IPS-NIHi7 (cell line): ENCODE measurements around the gene FRY.
"Not testable (repeated sequence)": the region's sequence is repeated elsewhere in the genome, so short reads cannot be mapped to it uniquely, and the experiment has no call there.

Experiments used
- DNase-seq: peaks from one replicate; pipeline ENCODE4 v3.0.0; 2012; ENCODE audit warnings: mixed read lengths; ENCODE audit errors: extremely low spot score

The FRY gene

GRCh38 chr13:32040689-32041088 is 9.1 kb downstream of the FRY start:
- DNase-seq: no peak

GRCh38 chr13:32041429-32041828 is 9.9 kb downstream of the FRY start:
- no peak for DNase-seq

- DNase-seq: no peak
Observed at GRCh38 chr13:32042551-32042950, 11.0 kb downstream of the FRY start.

- DNase-seq: no peak
Observed at GRCh38 chr13:32044446-32044845, 12.9 kb downstream of the FRY start.

GRCh38 chr13:32045537-32045936 is 14.0 kb downstream of the FRY start:
- DNase-seq: no peak

GRCh38 chr13:32045982-32046785 is 14.6 kb downstream of the FRY start:
- DNase-seq: no peak

- DNase-seq: no peak
Observed at GRCh38 chr13:32047088-32047487, 15.5 kb downstream of the FRY start.

GRCh38 chr13:32047793-32048192 is 16.2 kb downstream of the FRY start:
- no peak for DNase-seq

GRCh38 chr13:32048816-32049215 is 17.2 kb downstream of the FRY start:
- DNase-seq: no peak

- no peak for DNase-seq
Observed at GRCh38 chr13:32051156-32051555, 19.6 kb downstream of the FRY start.

GRCh38 chr13:32056316-32056715 is 24.7 kb downstream of the FRY start:
- no peak for DNase-seq

GRCh38 chr13:32057325-32057724 is 25.8 kb downstream of the FRY start:
- not testable (repeated sequence) for DNase-seq

- no peak for DNase-seq
Observed at GRCh38 chr13:32059511-32059984, 28.0 kb downstream of the FRY start.

GRCh38 chr13:32060401-32060878 is 28.9 kb downstream of the FRY start:
- DNase-seq: no peak

GRCh38 chr13:32063619-32064233 is 32.2 kb downstream of the FRY start:
- no peak for DNase-seq

GRCh38 chr13:32067149-32067961 is 35.8 kb downstream of the FRY start:
- DNase-seq: no peak

- no peak for DNase-seq
Observed at GRCh38 chr13:32068255-32068654, 36.7 kb downstream of the FRY start.

GRCh38 chr13:32073180-32073864 is 41.7 kb downstream of the FRY start:
- no peak for DNase-seq

GRCh38 chr13:32075170-32075851 is 43.7 kb downstream of the FRY start:
- DNase-seq: no peak

GRCh38 chr13:32079587-32079986 is 48.0 kb downstream of the FRY start:
- DNase-seq: no peak

GRCh38 chr13:32080328-32080744 is 48.8 kb downstream of the FRY start:
- no peak for DNase-seq
